ENCODE results near the gene ABHD14A.

- TF ChIP-seq CTCF (IDR thresholded peaks at IDR 0.05) (no peak), POLR2A (IDR thresholded peaks at IDR 0.05) (no peak), EP300 (IDR thresholded peaks at IDR 0.05) (no peak)
These were observed 23.2 kb downstream of the ABHD14A start for GRCh38 chr3:51997935-51998596.

Data from tibial nerve (tissue), 4 donors.